ENCODE results near the gene MED15.
"Not testable (repeated sequence)": the region's sequence is repeated elsewhere in the genome, so short reads cannot be mapped to it uniquely, and the experiment has no call there.

MED15 gene

DNA sequence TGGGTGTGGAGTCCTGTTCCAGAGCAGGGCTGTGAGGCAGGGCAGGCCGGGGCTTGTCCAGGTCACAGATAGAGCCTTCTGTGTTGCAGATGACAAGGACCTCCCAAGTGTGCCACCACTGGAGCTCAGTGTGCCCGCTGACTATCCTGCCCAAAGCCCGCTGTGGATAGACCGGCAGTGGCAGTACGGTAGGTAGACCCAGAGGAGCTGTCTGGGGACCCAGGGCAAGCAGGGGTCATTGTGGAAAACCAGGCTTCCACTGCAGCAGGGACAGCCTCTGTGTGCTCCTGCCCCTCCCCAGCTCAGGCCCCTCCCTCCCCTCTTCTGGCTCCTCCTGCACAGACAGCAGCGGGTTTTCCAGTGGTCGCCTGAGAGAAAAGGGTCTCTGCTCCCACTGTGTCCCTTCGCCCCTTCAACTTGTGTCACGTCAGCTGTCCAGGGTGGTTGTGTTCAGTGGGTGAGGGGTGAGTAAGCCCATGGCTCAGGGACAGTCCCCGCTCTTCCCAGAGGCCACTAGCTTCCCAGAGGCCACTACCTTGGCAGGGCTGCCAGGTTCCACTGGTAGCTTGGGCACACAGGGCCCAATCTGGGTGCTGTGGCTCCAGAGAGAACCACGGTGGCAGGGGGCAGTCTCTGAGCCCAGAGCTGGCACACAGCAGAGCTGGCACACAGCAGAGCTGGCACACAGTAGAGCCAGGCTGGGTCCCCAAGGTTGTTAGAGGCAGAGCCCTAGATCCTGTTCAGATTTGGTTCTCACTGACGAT lies 78.4 kb downstream of the MED15 start:
- no peak for DNase-seq

DNA sequence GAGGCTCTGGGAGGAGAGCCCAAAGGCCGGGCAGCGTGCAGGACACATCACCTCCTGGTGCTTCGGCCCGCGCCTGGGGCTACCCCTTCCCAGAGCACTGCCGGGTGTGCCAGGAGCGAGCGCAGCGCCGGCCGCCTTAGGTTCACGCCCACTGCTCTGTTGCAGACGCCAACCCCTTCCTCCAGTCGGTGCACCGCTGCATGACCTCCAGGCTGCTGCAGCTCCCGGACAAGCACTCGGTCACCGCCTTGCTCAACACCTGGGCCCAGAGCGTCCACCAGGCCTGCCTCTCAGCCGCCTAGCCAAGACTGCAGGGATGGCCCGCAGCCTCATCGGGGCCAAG lies 79.0 kb downstream of the MED15 start:
- DNase-seq: no peak

DNA sequence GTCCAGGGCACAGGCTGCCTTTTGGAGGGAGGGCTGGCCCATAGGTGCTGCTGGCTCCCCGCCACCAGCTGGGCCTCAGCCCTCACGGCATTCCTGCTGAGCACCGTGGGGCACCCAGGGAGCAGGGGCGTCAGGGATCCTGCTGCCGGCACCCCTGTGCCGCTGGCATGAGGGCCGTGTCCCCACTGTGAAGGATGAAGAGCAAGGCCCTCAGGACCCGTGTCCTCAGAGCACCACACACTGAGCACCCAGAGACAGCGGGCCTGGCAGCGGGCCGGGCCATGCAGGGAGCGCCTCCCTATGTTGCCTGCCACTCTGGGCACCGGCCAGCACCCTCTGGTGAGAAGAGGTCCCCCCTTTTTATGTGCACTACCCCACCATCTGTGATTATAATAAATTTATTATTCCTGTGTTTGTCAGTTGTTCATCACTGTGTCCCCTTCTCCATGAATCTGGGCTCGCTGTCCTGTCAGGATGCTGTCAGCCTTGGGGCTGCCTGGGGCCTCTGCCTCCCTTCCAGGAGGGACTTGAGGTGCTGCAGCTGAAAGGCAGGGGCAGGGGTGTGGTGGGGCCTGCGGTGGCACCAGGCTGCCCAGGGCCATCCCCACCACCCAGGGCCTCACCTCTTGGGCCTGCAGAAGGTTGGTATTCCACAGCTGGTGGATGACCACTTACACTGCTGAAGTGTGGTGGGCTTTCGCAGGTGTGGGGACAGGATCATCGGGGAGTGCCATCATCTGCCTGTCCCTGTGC lies 80.0 kb downstream of the MED15 start:
- DNase-seq: no peak

DNA sequence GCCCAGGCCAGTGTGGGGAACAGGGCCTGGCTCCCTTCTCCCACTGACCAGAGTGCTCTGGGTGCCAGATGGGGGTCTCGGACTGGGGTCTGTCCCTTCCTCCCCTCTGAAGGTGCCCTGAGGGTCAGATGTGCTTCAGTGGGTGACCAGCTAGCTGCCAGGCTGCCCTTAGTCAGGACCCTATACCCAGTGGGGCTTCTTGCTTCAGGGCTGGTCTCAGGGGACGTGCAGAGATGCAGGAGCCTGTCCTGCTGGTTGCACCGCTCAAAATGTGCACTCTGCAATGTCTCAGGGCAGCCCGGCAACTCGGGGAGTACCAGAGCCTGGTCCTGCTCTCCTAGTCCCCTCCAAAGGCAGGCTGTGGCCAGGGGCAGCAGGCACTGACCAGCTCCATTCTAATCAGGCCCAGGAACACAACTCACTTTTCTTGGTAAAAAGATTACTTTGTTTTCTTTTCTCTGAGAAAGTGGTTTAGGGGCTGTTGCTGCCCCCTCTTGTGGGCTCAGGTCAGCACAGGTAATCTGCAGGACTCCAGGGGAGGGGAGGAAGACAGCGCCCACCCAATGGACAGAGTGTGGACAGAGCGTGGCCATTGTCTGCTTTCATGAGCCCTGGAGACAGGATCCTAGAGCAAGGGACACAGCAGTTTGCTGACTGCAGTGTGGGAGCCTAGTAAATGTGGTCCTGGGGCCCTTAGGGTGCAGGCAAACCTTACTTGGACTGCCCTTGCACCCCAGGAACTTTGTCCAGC lies 80.9 kb downstream of the MED15 start:
- DNase-seq: no peak

DNA sequence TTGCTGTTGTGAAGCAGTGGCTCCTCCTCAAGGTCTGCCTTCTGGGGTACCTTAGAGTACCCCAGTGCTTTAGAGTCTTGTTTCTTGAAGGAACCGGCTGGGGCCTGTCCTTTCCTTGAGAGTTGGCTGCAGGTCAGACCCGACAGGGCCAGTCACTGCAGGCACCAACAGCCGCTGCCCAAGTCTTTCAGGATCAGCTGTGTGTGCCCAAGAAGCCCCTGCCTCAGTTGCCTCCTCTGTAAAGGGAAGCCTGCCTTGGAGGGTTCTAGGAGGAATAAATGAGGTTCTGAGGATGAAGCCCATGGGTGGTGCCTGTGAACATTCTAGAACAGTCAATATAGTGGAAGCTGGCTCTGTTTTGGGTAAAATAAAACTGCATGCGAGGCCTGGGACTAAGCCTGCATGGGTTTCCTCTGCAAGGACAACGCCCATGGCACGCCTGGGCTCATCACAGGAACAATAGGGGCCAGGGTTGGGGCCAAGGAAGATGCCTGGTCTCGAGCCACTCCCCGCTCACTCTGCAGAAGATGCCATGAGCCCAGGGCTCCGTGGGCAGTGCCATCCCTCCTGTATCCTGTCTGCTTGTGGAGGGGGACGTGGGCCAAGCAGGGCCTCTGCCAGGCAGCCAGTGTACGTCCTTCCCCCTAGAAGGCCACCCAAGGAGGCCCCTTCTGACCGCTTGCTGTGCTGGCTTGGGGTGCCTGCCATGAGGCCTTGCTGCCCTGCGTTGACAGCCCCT lies 81.6 kb downstream of the MED15 start:
- no peak for DNase-seq

DNA sequence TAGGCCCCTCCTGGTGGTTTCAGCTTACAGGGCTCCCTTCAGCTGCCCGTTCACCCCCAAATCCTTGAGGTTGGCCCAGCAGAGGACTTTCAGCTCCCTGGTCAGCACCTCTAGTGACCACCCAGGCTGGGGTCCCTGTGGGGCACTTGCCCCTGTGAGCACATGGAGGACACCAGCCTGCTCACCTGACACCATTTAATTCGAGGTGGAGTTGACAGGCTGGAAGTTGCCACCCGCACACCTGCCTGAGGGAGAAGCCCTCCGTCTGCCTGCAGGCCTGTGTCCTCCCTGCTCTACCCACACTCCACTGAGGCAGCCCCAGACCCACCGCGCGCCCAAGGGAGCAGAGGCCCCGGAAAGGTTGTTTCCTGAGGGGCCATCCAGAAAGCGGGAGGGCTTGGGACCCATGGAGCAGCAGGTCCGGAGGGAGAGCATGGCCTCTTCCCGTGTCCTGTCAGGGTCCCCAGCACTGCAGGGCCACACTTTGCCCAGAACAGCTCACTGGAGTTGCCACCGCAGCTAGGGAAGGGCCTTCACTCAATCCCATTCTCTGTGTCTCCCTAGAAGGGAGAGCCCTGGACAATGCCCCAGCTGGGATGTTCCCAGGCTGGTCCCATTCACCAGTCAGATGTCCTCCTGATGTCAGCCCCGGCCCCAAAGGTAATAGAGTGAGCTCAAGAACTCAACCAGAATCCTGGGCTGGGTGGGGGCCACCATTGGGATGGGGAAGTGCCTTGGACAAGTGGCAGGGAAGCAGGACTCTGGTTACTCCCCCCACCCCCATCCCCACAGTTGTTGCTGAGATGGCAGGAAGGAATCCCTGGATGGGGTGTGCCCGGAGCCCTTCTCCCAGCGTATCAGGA lies 82.4 kb downstream of the MED15 start:
- DNase-seq: no peak

DNA sequence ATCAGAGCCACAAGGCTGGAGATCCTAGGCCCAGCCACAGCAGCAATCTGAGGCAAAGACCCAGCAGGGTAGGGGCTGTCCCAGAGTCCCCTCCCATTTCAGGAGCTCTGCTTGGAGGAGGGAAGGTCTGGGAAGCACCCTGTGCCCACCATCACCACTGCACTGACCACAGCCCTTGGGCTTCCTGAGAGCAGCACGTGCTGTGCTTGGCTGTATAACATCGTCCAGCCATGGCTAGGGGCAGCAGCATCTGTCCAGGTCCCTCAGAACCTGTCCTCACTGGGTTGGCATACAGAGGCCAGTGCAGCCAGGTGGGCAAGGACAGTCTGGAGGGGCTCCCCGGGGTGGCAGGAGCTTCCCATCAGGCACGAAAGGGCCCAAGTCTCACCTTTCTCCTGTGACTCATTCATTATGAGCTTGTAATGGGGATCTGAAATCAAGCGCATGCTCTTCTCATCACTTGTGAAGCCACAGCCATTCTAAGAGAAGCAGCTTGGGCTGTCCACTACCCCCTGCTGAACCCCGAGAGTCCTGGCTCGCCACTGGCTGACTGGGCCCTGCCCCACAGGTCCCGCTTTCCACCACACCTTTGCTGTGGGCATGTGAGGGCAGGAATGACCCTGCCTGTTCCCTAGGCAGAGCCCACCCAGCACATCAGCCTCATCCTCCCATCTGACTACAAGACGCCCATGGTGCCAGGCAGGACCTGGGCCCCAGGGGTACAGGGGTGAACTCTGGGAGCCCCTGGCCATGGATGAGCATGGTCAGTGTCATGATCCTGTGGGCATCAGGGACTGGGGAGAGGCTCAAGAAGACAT lies 83.3 kb downstream of the MED15 start:
- no peak for DNase-seq

DNA sequence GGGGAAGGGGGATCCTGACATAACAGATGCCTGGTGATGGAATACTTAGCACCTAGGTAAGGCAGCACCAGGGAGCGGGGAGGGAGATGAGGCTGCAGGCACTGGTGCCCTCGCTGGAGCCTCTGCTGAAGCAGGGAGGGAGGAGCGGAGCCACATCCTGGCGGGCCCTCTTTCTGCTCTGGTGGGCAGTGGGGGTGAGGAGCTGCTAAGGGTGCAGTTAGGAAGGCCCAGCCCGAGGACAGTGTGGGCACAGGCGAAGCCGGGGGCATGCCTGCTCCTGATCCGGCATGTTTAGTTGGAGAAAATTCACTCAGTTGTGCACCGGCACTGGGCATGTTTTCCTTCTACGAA lies 83.9 kb downstream of the MED15 start:
- DNase-seq: no peak

DNA sequence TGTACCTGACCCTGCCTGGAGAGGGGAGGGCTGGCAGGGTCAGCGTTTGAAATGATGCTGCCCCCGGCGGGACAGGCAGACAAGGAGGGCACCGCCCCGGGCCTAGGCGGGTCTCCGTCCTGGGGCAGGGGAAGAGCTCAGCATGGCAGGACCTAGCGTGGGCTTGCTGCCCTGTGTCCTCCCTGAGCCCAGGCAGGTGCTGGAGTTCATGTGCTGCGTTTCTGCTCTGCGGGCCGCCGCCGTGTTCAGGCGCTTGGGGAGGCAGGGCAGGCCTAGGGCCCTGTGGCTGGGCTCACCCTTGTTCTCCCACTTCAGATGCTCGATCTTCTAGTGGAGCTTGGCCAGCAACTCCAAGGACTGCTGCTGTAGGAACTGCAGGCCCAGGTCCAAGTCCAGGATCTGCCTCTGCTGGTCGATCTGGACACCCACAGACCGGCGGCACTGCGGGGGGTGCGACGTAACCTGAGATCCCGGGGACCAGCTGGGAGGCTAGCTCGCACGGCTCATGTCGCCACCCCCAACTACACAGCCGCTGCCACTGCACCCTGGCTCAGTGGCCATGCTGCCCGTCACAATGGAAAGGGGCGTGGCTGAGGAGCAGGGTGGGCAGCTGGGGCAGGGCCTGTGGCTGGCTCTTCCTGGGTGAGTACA lies 84.4 kb downstream of the MED15 start:
- DNase-seq: no peak

DNA sequence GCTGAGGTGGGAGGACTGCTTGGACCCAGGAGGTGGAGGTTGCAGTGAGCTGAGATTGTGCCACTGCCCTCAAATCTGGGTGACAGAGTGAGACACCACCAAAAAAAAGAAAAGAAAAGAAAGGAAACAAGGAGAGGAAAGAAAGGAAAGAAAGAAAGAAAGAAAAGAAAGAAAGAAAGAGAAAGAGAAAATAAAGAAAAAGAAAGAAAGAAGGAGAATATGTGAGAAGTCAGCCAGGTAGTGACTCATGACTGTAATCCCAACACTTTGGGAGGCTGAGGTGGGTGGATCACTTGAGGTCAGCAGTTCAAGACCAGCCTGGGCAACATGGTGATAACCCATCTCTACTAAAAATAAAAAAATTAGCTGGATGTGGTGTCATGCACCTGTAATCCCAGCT lies 86.6 kb downstream of the MED15 start:
- DNase-seq: not testable (repeated sequence)

DNA sequence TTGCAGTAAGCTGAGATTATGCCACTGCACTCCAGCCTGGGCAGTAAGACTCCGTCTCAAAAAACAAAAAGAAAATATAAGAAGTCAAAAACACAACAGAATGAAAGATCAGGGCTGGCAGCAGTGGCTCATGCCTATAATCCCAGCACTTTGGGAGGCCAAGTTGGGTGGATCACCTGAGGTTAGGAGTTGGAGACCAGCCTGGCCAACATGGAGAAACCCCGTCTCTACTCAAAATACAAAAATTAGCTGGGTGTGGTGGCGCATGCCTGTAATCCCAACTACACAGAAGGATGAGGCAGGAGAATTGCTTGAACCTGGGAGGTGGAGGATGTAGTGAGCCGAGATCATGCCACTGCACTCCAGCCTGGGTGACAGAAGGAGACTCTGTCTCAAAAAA lies 87.1 kb downstream of the MED15 start:
- DNase-seq: not testable (repeated sequence)

DNA sequence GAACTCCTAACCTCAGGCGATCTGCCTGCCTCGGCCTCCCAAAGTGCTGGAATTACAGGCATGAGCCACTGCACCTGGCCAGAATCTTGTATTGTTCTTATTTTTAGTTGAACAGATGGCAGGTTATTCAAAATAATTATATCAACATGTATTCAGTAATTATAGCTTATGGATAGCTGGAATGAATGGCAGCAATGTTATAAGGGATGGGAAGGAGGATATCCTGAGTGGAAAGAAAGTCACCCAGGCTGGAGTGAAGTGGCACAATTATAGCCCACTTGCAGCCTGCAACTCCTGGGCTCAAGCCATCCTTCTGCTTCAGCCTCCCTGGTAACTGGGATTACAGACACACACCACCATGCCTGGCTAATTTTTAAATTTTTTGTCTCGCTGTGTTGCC lies 88.1 kb downstream of the MED15 start:
- no peak for DNase-seq

DNA sequence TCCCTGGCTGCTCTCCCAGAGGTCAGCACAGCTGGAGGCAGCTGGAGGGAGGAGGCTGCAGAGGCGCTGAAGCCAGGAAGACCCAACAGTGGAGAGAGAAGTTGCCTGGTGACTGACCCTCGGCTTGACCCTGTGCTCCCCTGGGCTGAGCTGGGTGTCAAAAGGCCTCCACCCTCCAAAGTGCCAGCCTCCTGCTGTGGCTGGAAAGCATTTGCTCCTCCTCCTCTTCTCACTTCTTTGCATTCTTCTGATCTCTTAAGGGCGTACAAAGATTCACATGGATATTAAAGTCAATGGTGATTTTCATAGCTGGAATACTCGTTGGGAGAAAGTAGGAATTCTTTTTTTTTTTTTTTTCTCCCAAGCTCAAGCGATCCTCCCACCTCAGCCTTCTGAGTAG lies 91.7 kb downstream of the MED15 start:
- no peak for DNase-seq

DNA sequence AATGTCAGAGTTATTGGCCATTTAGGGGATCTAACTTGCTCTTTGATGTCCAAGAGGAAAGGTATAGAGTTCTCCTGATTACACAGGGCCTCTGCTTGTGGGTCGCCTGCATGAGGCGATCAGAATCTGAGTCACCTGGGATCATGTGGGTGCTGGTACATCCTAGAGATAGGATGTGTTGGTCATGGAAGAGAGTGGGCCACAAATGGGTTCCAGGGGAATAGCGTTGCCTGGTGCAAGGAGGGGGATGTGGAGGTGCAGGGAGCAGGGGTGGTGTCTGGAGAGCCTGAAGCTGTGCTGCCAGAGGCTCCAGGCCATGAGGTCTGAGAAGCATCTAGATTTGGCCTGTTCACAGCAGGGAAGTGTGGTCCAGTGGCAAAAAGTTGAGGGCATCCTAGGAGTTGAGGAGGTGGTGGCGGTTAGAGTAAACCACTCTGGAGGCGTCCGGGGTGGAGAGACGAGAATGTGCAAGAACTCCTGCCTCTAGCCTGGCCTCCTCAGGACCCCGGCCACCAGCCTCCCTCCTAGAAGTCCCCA lies 92.8 kb downstream of the MED15 start:
- DNase-seq: no peak

DNA sequence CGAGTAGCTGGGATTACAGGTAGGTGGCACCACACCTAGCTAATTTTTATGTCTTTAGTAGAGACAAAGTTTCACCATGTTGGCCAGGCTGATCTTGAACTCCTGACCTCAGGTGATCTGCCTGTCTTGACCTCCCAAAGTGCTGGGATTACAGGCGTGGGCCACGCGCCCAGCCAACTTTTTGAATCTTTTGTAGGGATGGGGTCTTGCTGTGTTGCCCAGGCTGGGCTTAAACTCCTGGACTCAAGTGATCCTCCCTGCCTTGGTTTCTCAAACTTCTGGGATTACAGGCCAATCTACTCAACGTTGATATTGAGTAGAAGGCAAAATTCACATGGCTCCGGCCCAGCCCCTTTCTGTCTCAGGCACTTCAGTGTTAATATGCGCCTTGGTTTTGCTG lies 93.9 kb downstream of the MED15 start:
- no peak for DNase-seq

DNA sequence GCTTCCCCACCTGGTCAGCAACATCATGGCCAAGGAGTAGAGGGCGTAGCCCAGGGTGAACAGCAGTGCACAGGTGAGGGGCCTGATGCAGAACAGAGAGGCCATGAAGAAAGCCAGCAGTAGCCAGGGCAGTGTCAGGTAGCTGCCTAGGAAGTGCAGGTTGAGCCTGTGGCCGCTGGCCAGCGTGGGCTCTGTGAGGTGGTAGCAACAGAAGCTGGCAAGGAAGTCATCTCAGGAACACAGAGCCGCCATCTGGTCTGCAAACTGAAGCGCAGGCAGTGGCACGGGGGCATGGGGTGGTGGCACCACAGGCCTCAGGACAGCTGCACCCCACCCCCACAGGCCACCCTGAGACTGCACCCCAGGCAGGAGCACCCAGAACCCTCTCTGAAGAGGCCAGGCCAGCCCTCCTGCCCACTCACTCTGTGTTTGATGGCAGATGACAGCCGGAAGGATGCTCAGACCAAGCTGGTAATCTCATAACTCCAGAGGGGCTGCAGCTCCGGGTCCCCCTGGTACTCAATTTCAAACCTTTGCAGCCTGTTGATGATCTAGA lies 95.3 kb downstream of the MED15 start:
- DNase-seq: no peak

DNA sequence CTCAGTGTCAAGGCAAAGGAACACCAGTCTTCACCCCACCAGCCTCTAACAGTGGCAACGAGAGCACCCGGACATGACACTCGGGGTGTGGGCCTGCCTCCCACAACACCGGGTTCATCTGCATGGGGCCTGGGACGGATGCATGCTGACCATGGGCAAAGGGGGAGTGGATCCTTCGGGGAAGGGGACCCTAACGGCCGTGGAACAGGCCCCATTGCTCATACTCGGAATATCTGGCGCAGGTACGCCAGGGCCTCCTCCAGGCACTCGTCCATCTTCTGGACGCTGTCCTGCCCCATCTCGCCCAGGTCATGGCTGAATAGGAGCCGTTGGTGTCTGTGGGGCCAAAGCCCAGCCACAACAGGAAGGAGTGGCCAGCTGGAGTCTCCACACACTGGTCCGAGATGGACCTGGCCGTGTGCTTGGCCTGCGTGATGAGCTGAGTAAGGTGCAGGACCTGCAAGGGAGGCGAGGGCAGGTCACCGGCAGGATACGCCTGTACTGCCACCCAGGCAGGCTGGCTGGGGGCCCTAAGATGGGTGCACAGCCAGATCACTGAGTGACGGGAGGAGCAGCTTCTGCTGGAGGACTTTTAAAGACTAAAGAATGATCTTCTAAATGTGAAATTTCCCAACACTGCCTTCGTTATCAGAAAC lies 96.8 kb downstream of the MED15 start:
- no peak for DNase-seq

DNA sequence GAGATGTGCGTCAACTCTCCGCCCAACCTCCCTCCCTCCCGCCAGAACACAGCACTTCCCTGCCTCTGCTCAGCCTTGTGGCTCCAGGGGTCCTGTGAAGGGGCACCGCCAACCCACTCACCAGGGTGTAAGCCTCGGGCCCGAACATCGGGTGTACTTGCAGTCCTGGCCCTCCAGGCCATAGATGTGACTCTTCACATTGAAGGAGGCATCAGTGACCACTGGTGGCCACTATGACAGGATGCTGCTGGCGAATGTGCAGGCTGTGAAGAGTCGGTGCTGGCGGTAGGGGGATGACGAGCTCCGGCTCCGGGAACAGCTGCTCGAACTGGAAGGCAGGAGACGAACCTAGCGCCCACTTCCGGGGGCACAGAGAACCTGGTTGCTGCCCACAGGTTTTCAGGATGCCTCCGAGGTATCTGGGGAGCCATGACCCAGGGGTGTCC lies 97.4 kb downstream of the MED15 start:
- DNase-seq: no peak

DNA sequence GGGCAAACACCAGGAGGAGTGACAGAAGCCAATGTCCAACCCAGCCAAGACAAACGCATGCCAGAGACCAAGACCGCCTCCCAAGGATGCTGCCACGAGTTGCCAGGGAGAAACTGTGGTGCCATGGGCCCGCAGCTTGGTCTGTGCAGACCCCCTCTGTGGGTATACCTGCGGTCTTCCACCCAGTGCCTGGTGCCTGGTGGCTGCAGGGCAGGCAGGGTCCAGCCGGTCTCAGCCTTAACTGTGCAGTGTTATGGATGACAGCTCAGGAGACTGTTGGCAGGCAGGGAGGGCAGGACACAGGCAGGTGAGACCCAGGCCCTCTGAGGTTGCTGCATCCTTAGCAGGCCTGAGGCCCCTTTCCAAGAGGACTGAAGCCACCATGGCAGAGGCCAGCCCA lies 97.9 kb downstream of the MED15 start:
- DNase-seq: no peak

Data from NCI-H748 treated with DMSO at 0.1 percent for 48 hours (cell line).